22Rv1 (cell line): ENCODE data around the gene GTF2B.
"Not testable (repeated sequence)": the region's sequence is repeated elsewhere in the genome, so short reads cannot be mapped to it uniquely, and the experiment has no call there.

Experiments used
- H3K27ac ChIP-seq: fragments of 450-650 bp; 2 replicates; pipeline ENCODE4 v1.5.1; 2017
- ZFX ChIP-seq: fragments of 450-650 bp; IDR thresholded peaks from 2 replicates; pipeline ENCODE4 v1.6.1; 2017; ENCODE audit warnings: antibody characterized with exemption, borderline replicate concordance
- TF ChIP-seq, protein P1 (sequence below): fragments of 450-650 bp; IDR thresholded peaks from 2 replicates; pipeline ENCODE4 v1.5.1; 2017; ENCODE audit warnings: mild to moderate bottlenecking

The GTF2B gene

DNA sequence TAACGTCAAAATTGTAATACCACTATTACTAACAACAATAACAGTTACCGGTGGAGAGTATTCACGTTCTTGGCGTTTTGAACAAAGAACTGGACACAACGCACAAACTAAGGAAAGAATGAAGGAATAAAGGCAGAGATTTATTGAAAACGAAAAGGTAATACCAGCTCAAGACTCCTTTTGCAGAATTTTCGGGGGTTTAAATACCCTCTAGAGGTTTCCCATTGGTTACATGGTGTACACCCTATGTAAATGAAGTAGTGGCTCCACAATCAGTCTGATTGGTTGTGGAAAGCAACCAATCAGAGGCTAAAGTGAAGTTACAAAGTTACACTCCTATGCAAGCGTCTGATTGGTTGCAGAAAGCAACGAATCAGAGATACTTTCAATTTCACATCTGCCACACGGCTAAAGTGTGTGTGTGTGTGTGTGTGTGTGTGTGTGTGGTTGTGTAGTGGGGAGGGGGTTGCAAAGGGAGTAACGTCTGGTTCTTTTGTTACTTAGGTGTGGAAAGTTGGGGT lies 1.1 kb upstream of the GTF2B start:
- peak overlapping the region; percentile 80 for H3K27ac ChIP-seq
- no peak for TF ChIP-seq ZFX
- TF ChIP-seq, protein P1, sequence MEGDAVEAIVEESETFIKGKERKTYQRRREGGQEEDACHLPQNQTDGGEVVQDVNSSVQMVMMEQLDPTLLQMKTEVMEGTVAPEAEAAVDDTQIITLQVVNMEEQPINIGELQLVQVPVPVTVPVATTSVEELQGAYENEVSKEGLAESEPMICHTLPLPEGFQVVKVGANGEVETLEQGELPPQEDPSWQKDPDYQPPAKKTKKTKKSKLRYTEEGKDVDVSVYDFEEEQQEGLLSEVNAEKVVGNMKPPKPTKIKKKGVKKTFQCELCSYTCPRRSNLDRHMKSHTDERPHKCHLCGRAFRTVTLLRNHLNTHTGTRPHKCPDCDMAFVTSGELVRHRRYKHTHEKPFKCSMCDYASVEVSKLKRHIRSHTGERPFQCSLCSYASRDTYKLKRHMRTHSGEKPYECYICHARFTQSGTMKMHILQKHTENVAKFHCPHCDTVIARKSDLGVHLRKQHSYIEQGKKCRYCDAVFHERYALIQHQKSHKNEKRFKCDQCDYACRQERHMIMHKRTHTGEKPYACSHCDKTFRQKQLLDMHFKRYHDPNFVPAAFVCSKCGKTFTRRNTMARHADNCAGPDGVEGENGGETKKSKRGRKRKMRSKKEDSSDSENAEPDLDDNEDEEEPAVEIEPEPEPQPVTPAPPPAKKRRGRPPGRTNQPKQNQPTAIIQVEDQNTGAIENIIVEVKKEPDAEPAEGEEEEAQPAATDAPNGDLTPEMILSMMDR, result no peak

DNA sequence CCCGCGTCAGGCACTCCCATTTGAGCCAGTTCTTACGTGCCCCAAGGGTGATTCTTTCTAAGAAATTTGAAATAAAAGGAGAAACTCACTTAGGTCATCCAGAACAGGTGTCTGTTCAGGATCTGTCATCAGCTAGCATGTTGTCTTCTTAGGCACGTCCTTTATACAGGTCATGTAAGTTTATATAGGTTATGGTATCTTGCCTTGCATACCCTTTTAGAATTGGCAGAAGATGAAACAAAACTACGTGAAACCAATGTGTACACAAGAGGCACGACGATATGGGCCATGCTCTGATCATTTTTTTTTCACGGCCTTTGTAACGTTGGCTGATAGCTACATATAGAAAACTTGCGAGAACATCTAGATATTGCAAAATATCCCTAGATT lies 579 bp upstream of the GTF2B start:
- peak overlapping the region; percentile 80 for H3K27ac ChIP-seq
- TF ChIP-seq, protein P1, result no peak
- no peak for TF ChIP-seq ZFX

DNA sequence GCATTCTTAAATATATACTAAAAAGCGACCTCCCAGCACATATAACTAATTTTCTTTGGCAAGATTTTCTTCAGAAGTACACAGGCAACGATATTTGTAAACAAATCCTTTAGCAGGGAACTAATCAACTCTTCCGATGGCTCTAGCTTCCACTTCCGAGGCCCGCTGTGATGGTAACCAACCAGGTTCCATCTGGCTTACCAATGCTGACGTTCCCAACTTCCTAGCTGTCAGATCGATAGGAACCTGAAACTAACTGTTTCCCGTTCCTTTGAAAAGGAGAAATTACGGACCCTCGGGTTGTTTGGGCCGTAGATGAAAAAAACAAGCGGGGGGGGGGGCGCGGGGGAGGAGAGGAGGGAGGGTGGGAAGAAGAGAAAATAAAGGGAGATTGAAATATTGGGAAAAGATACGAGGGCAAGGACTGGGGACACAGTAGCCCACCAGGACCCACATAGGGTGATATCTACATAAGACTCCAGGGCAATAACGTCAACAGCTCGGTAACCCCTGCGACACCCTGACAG lies 513 bp downstream of the GTF2B start:
- peak overlapping the region; percentile 80 for H3K27ac ChIP-seq

DNA sequence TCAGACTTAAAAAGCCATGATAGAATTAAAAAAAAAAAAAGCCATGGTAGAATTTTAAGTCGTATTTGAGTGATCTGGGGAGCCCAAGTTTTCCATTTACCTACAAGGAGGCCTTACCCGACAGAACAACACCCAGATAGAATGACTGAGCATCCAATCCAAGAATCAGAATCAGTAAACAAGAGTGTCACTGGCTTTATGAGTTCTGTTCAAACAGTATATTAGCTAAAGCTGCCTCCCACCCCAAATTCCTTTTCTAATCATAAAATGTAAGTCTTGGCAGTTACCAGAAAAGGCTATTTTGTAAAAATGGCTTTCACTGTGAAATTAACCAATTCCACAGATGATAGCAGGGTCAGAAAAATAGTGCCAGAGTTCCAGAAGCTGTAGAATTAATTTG lies 1.2 kb downstream of the GTF2B start:
- no peak for TF ChIP-seq ZFX
- TF ChIP-seq, protein P1, result no peak
- H3K27ac ChIP-seq, result peak overlapping the region; percentile 80

More for the DNA sequence above, 513 bp downstream of the GTF2B start:
- no peak for TF ChIP-seq ZFX
- TF ChIP-seq, protein P1, result no peak

DNA sequence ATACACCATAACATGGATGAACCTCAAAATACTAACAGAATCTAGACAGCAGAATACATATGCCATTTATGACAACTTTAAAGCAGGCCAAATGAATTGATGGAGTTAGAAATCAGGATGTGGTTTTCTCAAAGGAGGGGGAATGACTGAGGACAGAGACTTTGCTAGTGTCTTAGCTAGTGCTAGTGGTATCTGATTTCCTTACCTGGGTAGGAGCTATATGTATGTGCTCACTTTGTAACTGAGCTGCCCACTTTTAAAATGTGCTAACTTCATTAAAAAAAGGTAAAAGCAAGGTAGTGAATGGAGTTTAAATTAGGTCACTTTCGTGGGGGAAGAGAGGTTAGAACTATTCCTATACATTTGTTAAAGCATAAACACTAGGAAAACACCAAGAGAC lies 2.6 kb downstream of the GTF2B start:
- TF ChIP-seq, protein P1, result no peak
- no peak for TF ChIP-seq ZFX
- no peak overlapping the region for H3K27ac ChIP-seq

DNA sequence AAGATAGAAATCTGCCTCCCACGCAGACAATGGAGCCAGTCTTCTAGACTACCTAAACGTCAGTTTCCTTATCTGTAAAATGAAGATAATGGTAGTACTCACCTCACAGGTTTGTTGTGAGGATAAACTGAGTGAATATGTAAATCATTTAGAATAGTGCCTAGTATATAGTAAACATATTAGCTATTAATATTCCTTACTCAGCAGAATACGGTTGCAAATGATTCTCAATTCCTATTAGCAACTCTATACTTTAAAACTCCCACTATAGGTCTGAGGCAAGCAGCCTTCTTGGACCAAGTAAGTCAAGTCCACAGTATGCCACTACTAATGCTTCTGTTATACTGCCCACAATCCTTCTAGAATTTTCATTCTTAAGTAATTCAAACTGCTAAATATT lies 5.4 kb downstream of the GTF2B start:
- no peak for TF ChIP-seq ZFX
- TF ChIP-seq, protein P1, result no peak
- H3K27ac ChIP-seq, result no peak overlapping the region

DNA sequence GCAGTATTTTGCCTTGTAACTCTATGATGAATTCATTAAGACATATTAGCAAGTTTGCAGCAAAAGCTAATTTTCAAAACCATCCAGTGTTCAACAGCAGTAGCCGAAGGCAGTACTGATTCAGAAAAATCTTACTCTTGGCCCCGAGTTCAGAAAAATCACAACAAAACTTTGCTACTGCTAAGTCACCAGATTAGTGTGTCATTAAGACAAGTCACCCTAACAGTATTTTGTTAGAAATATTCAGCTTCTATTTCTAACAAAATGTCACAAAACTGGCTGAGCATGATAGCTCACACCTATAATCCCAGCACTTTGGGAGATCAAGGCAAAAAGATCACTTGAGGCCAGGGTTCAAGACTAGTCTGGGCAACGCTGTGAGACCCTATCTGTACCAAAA lies 8.2 kb downstream of the GTF2B start:
- no peak overlapping the region for H3K27ac ChIP-seq
- TF ChIP-seq ZFX, result no peak
- TF ChIP-seq, protein P1, result no peak

DNA sequence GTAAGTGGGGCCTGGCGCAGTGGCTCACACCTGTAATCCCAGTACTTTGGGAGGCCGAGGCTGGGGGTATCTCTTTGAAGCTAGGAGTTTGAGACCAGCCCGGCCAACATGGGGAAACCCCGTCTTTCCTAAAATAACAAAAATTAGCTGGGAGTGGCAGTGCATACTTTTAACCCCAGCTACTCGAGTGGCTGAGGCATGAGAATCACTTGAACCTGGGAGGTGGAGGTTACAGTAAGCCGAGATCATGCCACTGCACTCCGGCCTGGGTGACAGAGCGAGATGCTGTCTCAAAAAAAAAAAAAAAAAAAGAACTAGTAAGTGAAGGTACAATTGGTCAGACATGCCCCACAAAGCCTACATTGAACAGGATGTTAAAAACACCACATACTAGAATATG lies 10.7 kb downstream of the GTF2B start:
- not testable (repeated sequence) for H3K27ac ChIP-seq
